HG02759 (cell line): Measurements from ENCODE around the gene DAD1.

Experiments
- ATAC-seq: cut with Tn5 transposase; IDR thresholded peaks from one replicate; pipeline ENCODE4 v1.9.1; 2021; ENCODE audit warnings: mild to moderate bottlenecking, moderate library complexity; ENCODE audit not compliant: unreplicated experiment

DAD1 gene

DNA sequence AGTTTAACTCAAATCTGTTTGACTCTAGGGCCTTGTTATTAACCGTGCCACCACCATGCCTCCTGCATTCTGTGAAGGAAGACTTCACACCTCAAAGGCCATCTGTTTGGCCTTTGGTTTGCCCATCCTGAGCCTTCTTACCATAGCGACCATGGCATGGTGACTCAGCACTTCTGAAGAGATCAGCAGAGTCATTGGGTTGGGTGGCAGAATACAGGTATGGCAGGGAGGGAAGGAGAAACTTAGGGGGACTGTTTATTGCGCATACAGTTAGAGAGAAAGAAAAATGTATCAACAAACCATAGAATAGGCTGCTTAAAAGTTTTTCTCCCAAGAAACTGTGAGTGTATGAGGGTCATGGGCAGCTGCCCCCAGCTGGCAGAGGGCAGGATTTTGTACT is 49.2 kb downstream of the DAD1 start:
- no peak for ATAC-seq

DNA sequence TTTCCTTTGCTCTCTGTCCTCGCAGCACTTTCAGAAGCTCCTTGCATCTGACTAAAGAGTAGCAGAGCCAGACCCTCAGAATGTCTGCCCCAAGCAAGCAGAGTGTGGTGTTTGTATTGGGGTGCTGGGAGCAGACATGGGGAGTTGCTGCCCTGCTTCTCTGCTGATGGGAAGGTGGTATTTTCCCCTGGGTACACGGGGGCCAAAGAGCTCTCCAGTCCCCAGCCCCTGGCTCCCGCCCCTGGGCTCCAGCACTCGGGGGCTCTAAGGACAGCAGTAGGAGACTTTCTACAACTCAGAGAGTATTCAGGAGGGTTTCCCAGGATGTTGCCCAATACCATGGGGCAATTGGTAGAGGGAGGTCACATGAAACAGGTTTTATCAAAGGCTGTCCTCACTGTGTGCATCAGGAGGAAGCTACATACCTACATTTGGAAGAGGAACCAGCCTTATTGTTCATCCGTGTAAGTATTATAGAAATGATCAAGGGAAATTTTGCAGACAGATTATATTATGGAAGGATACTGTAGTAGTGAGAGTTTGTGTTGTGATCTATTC is 50.3 kb downstream of the DAD1 start:
- ATAC-seq, result no peak

- ATAC-seq, result no peak
Measured at GRCh38 chr14:22537436-22538310, 51.4 kb downstream of the DAD1 start.

GRCh38 chr14:22536853-22537338 is 52.1 kb downstream of the DAD1 start:
- ATAC-seq, result peak; percentile 87

GRCh38 chr14:22535916-22536315 is 53.1 kb downstream of the DAD1 start:
- no peak for ATAC-seq

- no peak for ATAC-seq
Measured at GRCh38 chr14:22535126-22535525, 53.9 kb downstream of the DAD1 start.

DNA sequence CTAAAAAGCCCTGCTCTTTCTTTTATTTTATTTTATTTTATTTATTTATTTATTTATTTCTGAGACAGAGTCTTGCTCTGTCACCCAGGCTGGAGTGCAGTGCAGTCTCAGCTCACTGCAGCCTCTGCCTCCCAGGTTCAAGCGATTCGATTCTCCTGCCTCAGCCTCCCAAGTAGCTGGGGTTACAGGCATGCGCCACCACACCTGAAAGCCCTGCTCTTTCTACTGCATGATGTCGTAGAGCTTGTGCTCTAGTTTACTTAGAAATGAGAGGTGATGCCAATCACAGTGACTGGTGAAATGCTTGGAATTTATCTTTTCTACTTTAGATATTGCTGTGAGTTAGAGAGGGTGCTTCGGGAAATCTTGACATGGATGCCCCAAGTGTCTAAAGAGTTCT is 54.5 kb downstream of the DAD1 start:
- ATAC-seq, result no peak

GRCh38 chr14:22533739-22534359 is 55.2 kb downstream of the DAD1 start:
- no peak for ATAC-seq

GRCh38 chr14:22533057-22533704 is 55.8 kb downstream of the DAD1 start:
- no peak for ATAC-seq

DNA sequence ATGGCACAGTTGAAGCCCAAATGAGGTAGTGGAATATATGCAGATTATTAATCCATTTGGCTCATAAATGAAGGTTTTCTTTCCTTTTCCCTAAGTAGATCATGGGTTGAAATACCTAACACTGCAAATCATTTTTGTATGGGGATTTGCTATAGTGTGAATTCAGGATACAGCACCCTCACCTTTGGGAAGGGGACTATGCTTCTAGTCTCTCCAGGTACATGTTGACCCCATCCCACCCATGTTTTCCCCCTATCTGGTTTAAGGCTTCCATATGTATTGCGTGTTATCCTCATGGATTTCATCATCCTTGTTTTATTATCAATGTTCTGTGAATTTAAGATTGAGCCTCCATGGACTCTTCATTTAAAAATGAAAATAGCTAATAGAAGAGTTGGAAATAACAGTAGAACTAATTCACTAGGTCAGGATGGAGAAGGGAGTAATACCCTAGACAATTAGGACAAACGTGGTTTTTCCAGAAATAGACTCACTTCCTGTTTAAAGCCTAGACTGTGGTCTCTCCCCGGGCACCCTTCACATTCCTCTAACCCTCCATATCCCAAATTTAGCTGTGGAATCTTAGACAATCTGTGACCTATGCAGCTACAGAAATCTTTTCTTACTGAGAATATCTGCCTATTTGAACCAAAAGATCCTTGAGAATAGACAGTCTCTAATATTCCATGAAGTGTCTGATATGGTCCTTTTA is 56.5 kb downstream of the DAD1 start:
- ATAC-seq, result no peak

DNA sequence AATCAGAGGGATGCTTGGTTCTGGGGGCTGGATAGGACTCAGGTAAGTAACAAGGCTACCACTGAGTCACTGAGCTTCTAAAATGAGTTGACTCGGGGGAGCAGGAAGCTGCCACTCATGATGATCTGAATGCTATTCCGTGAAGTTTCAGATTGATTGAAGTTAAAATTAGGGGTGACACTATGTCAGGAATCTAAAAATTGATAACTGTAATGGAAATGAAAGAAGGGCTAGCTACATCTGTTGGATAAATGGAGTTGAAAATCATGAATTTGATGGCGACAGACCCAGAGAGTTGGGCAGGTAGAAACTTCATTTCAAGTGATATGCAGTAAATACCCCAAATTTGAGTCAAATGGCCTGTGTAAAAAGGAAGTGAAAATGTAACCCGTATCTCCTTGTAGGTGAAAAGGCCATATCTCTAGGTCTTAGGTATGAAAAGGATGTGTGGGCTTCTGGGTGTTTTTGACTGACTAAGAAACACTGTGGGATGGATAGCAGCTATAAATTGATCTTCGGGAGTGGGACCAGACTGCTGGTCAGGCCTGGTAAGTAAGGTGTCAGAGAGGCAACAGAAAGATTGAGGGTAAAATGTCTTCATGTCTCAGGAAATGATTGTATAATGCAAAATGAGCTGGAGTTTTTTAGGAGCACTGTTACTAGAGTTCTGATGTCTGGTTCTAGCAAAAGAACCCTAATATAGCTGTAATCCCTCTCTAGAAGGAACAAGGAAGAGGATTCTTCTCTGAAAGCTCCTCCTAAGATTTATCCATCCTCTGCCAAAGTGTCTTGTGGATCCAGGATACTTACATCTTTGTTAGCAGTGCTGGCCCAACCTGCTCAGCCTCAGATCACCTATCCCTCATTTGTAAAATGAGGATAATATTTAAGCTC is 57.3 kb downstream of the DAD1 start:
- ATAC-seq, result peak; percentile 74

DNA sequence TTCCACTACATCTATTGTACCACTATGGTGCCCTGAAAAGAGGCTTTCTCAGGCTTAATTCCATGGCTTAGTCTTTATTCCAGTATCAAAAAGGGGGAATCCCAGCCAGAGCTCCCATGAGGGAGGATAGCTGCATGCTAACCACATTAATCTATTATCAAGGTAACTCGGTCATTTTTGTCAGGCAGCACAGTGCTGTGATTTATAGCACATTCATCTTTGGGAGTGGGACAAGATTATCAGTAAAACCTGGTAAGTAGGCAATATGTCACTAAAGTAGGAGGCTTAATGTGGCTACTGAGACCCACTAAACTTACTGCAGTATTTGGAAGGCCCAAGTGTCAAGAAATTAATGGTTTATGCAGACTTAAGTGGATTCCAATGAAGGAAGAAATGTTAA is 58.9 kb downstream of the DAD1 start:
- no peak for ATAC-seq

DNA sequence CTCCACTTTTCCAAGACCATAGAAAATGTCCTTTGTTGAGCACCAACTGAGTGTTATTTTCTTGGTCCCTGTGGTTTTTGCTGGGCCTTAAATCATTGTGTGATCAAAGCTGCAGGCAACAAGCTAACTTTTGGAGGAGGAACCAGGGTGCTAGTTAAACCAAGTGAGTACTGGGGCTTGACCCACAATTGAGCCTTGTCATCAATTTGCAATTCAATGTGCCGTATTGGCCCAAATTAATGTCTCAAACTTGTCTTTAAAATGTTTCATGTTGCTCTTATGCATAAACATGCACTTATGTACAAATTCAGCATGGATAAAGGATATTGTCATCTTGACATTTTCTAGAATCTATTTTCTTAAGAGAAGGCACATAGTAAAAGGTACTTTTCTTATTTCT is 62.3 kb downstream of the DAD1 start:
- no peak for ATAC-seq

- no peak for ATAC-seq
Measured at GRCh38 chr14:22526218-22526617, 62.8 kb downstream of the DAD1 start.

DNA sequence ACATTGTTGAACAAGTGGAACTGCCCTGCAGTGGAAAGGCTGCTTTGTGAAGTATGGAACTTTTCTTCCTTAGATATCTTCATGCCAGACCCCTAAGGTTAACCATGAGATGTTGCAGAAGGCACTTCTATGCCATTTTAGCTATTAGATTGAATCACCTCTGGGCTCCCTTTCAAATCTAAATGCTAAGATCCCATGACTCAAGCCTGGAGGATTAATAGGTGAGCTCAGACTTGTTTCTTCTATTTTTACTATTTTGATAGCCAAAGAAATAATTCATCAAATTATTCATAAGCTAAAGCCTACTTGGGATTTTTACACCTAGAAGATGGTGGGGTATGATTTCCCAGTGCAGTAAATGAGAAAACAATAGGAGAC is 64.3 kb downstream of the DAD1 start:
- ATAC-seq, result no peak

GRCh38 chr14:22524115-22524783 is 64.8 kb downstream of the DAD1 start:
- no peak for ATAC-seq

GRCh38 chr14:22523283-22523682 is 65.7 kb downstream of the DAD1 start:
- ATAC-seq, result no peak

GRCh38 chr14:22522466-22522957 is 66.5 kb downstream of the DAD1 start:
- no peak for ATAC-seq
